HEK293T (cell line): ENCODE results near the gene FKBP5.
A peak's percentile ranks its signal among the peaks of the same experiment; 100 is the strongest.

ENCODE experiments used
- CTCF ChIA-PET: fragments of 350-600 bp; formaldehyde crosslinking; extraction: SDS; loops from one replicate; lab custom pipeline; 2021; ENCODE audit warnings: antibody characterized with exemption, inconsistent platforms; lab: Yijun Ruan, JAX
- POLR2A ChIA-PET: fragments of 350-600 bp; formaldehyde crosslinking; extraction: SDS; loops from one replicate; lab custom pipeline; 2020; ENCODE audit warnings: antibody characterized with exemption, inconsistent platforms; lab: Yijun Ruan, JAX
- DNase-seq: peaks from one replicate; pipeline ENCODE4 v3.0.0; 2012; ENCODE audit warnings: mixed read lengths; ENCODE audit errors: extremely low spot score
- ARNT ChIP-seq: fragments of 450-650 bp; IDR thresholded peaks from 2 replicates; pipeline ENCODE4 v1.6.1; 2017; ENCODE audit warnings: mild to moderate bottlenecking
- BHLHE40 ChIP-seq: fragments of 450-650 bp; IDR thresholded peaks from 2 replicates; pipeline ENCODE4 v1.6.1; 2016; ENCODE audit warnings: mild to moderate bottlenecking, moderate library complexity, borderline replicate concordance
- CTBP1 ChIP-seq: fragments of 450-650 bp; IDR thresholded peaks from 2 replicates; pipeline ENCODE4 v1.6.1; 2016; ENCODE audit warnings: borderline replicate concordance
- ELF4 ChIP-seq: fragments of 450-650 bp; IDR thresholded peaks from 2 replicates; pipeline ENCODE4 v1.6.1; 2017; ENCODE audit warnings: antibody characterized with exemption
- FOXA1 ChIP-seq: fragments of 450-650 bp; IDR thresholded peaks from 2 replicates; pipeline ENCODE4 v1.6.1; 2016; ENCODE audit warnings: mild to moderate bottlenecking
- FOXK2 ChIP-seq: fragments of 450-650 bp; IDR thresholded peaks from 2 replicates; pipeline ENCODE4 v1.6.1; 2016; ENCODE audit warnings: mild to moderate bottlenecking
- FOXM1 ChIP-seq: fragments of 450-650 bp; IDR thresholded peaks from 2 replicates; pipeline ENCODE4 v1.6.1; 2017; ENCODE audit warnings: mild to moderate bottlenecking, borderline replicate concordance
- HDGF ChIP-seq: fragments of 450-650 bp; IDR thresholded peaks from 2 replicates; pipeline ENCODE4 v1.6.1; 2017; ENCODE audit warnings: antibody characterized with exemption, borderline replicate concordance
- L3MBTL2 ChIP-seq: fragments of 450-650 bp; conservative IDR thresholded peaks from 2 replicates; pipeline ENCODE4 v1.6.1; 2016; ENCODE audit warnings: mild to moderate bottlenecking
- LEF1 ChIP-seq: fragments of 450-650 bp; IDR thresholded peaks from 2 replicates; pipeline ENCODE4 v1.6.1; 2017; ENCODE audit warnings: mild to moderate bottlenecking, borderline replicate concordance
- NFRKB ChIP-seq: fragments of 450-650 bp; IDR thresholded peaks from 2 replicates; pipeline ENCODE4 v1.6.1; 2016; ENCODE audit warnings: mild to moderate bottlenecking, moderate library complexity
- PKNOX1 ChIP-seq: fragments of 450-650 bp; IDR thresholded peaks from 2 replicates; pipeline ENCODE4 v1.6.1; 2016
- SP1 ChIP-seq: fragments of 450-650 bp; IDR thresholded peaks from 2 replicates; pipeline ENCODE4 v1.6.1; 2017
- SUZ12 ChIP-seq: fragments of 450-650 bp; IDR thresholded peaks from 2 replicates; pipeline ENCODE4 v1.6.1; 2016; ENCODE audit warnings: mild to moderate bottlenecking
- TARDBP ChIP-seq: fragments of 450-650 bp; IDR thresholded peaks from 2 replicates; pipeline ENCODE4 v1.6.1; 2016
- ZNF384 ChIP-seq: fragments of 450-650 bp; IDR thresholded peaks from 2 replicates; pipeline ENCODE4 v1.6.1; 2016

The FKBP5 gene

DNA sequence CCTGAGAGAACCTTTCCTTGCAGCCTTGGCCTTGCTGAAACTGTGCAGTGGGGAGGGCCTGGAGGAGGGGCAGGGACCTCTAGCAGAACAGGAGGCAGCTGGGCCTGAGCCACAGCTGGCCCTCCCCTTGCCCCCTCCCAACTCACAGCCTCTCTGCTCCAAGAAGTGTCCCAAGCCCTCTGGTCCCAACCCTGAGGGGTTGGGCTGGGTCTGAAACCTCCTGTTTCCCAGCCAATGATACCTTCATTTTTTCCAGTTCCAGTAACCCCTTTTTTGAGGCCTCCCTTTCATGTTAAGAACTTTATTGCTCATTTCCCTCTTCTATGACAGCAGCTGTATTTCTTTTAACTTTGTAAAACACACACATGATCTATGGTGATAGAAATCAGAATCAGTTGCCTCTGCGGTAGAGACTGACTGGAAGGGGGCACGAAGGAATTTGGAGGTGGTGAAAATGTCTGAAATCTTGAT, 30.2 kb upstream of the FKBP5 start:
- ChIA-PET CTCF (no interaction called here), POLR2A (interaction anchor here (1.0 kb wide), 1 partner anchor 9 kb away, joined by 6 read pairs; no protein-coding TSS in a partner anchor)
- TF ChIP-seq LEF1, result no peak
- TF ChIP-seq FOXA1, result no peak
- no peak for TF ChIP-seq HDGF
- TF ChIP-seq PKNOX1, result no peak
- no peak for TF ChIP-seq TARDBP
- no peak for TF ChIP-seq NFRKB
- no peak for TF ChIP-seq BHLHE40
- TF ChIP-seq FOXK2, result no peak
- no peak for TF ChIP-seq ELF4
- no peak for TF ChIP-seq CTBP1
- no peak for TF ChIP-seq ARNT
- TF ChIP-seq SUZ12, result no peak
- no peak for TF ChIP-seq FOXM1
- TF ChIP-seq L3MBTL2, result no peak
- no peak for TF ChIP-seq SP1
- no peak for TF ChIP-seq ZNF384
- DNase-seq, result peak; percentile 5

GRCh38 chr6:35718375-35718736, 29.6 kb upstream of the FKBP5 start:
- TF ChIP-seq ZNF384, result no peak
- TF ChIP-seq TARDBP, result no peak
- TF ChIP-seq FOXA1, result no peak
- no peak for TF ChIP-seq HDGF
- TF ChIP-seq SP1, result no peak
- no peak for TF ChIP-seq L3MBTL2
- no peak for TF ChIP-seq PKNOX1
- no peak for TF ChIP-seq NFRKB
- no peak for TF ChIP-seq SUZ12
- no peak for TF ChIP-seq BHLHE40
- no peak for TF ChIP-seq CTBP1
- TF ChIP-seq ELF4, result no peak
- no peak for TF ChIP-seq LEF1
- TF ChIP-seq ARNT, result no peak
- TF ChIP-seq FOXK2, result no peak
- TF ChIP-seq FOXM1, result no peak
- ChIA-PET CTCF (no interaction called here), POLR2A (interaction anchor here (1.0 kb wide), 1 partner anchor 9 kb away, joined by 6 read pairs; no protein-coding TSS in a partner anchor)
- no peak for DNase-seq

DNA sequence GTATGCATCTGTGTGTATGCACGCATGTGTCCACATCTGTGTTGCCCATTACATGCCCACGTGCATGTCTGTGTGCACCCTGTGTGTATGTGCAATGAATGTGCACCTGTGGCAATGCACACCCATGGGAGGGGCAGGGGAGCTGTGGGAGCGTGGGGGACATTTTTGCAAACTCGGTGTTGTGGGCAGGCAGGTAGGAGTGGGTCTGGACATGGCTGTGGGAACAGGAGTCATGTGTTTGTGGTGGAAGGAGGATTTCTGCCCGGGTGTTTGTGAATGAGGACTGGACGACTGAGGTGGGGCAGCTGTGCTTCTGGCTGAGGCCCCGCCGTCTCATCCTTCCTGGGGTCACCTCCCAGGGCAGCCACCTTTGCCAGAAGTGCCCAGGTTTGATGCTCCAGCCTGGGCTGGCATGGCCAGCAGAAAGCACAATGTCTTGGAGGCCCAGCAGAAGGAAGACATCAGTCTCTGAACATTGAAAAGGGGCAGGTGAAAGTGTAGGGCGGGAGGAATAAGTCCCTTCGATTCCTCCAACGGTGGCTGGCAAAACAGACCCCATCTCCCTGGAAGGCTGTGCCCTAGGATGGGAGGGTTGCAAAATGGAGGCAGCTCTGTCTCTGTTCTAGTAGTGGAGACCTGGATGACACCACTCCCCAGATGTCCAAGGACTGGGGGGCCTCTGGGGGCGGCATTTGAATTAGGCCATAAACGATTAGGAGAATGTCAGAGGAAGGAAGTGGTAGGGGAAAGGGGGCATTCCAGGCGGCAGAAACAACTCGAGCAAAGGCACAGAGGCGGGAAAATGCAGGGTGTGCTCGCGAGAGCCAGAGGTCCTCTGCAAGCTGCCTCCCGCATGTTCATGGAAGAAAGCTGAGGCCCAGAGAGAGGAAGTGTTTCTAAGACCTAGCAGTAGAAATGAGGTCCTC, 29.0 kb upstream of the FKBP5 start:
- ChIA-PET CTCF (no interaction called here), POLR2A (interaction anchor here (1.0 kb wide), 1 partner anchor 10 kb away, joined by 6 read pairs; no protein-coding TSS in a partner anchor)
- DNase-seq, result peak; percentile 3
- no peak for TF ChIP-seq FOXM1
- no peak for TF ChIP-seq ELF4
- TF ChIP-seq SP1, result no peak
- TF ChIP-seq ARNT, result no peak
- TF ChIP-seq FOXA1, result no peak
- no peak for TF ChIP-seq SUZ12
- TF ChIP-seq FOXK2, result no peak
- no peak for TF ChIP-seq NFRKB
- no peak for TF ChIP-seq ZNF384

DNA sequence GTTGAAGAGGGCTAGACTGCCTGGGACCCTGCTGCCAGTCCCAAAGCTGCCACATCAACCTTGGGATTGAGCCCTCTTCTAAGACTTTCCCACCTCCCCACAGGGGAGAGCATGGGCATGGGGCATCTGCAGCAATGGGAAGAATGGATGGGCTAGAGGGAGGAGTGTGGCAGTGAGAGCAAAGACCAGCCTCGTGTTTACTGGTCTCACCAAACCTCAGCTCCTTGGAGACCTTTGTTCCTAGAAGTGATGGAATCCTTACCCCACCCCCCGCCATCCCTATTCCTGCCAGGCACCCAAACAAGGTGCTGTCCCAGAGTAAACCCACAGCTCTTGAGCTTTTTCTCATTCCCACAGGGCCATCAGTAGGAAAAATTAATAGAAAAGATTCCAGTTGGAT, 28.1 kb upstream of the FKBP5 start:
- no peak for DNase-seq
- TF ChIP-seq HDGF (no peak), SP1 (no peak), L3MBTL2 (no peak), ELF4 (no peak), FOXK2 (no peak), TARDBP (no peak), SUZ12 (no peak), ZNF384 (no peak), CTBP1 (no peak), FOXA1 (no peak), LEF1 (no peak), NFRKB (no peak), BHLHE40 (no peak), FOXM1 (no peak), ARNT (no peak), PKNOX1 (no peak)
- CTCF ChIA-PET, result interaction anchor here (1.0 kb wide), 1 partner anchor 20 kb away, joined by 3 read pairs; the partner anchor contains the start of gene ARMC12
- POLR2A ChIA-PET, result no interaction called here

DNA sequence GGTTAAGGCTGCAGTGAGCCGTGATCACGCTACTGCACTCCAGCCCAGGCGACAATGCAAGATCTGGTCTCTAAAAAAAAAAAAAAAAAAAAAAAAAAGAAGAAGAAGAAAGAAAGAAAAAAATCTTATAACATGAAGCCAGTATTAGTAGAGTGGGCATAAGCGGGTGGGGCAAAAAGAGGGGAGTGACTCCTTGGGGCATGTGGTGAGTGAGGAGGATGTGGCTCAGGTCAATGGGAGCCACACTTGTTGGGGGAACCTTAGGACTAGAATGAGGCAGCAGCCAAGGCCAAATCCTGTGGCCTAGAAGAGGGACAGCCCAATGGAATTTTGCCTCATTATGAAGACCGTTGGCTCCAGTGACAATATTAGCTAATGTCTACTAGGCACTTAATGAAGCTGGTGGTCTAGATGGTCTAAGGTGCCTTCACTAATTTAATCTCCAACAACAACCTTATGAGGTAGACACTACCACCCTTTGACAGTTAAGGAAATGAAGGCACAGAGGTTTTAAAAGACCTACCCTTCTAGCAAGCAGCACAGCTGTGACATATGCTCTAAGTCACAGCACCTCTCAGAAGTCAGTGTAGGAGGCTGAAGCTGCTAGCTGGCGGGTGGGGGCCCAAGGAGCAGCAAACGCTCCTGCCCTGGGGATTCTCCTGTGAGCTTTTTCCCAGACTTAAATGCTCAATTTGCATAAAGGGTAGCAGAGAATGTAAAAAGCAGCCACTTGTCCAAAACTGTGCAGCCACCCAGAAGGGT, 24.5 kb upstream of the FKBP5 start:
- TF ChIP-seq TARDBP (no peak), SP1 (no peak), FOXK2 (no peak), ZNF384 (no peak), FOXM1 (no peak), FOXA1 (no peak), ELF4 (no peak), ARNT (no peak), LEF1 (no peak)
- no peak for DNase-seq
- CTCF ChIA-PET, result interaction anchor here (0.5 kb wide), 1 partner anchor 17 kb away, joined by 4 read pairs; no protein-coding TSS in a partner anchor
- POLR2A ChIA-PET, result interaction anchor here (1.1 to 1.5 kb wide), 3 partner anchors 9 to 22 kb away, joined by 3 to 4 read pairs (median 3); no protein-coding TSS in a partner anchor
